Amniotic epithelial cell (primary cell): ENCODE results near the gene PLA2G4E.

Source experiments
- DNase-seq: peaks from one replicate; pipeline ENCODE4 v3.0.0-alpha.2; 2010; ENCODE audit warnings: low read depth

PLA2G4E gene

DNA sequence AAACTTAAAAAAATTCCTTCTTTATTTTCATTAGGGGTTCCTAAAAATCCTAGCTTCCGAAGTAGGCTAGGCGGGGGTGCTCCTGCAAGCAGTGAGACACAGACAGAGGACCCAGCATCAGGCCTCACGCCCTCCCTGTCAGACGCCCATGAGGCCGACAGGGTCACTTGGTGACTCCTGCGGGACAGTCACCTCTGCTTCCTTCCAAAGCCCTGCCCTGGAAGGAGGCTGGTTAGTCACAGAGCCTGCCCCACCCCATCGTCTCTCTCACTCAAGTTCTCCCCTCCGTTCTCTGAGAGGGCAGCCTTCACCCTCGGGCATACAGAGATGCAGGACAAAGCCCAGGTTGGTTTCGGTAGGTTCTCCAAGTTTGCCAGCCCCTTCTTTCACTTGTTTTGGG lies 87.1 kb downstream of the PLA2G4E start:
- DNase-seq: no peak

DNA sequence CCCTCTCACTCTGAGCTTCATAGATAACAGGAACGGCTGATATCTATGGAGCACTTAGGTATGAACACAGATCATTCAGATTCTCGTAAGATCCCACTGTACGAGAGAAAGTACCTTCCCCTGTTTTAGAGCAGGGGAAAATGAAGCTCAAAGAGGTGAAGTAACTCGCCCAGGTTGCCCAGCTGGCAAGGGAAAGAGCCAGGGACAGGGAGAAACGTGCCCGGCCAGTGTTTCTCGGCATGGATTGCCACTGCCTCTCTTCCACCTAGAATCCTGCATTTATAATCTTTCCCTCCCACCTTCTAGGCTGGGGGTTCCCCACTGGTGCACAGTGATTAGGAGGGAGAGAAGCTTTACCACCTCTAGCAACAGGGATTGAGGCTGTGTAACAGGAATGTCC lies 87.5 kb downstream of the PLA2G4E start:
- no peak for DNase-seq

DNA sequence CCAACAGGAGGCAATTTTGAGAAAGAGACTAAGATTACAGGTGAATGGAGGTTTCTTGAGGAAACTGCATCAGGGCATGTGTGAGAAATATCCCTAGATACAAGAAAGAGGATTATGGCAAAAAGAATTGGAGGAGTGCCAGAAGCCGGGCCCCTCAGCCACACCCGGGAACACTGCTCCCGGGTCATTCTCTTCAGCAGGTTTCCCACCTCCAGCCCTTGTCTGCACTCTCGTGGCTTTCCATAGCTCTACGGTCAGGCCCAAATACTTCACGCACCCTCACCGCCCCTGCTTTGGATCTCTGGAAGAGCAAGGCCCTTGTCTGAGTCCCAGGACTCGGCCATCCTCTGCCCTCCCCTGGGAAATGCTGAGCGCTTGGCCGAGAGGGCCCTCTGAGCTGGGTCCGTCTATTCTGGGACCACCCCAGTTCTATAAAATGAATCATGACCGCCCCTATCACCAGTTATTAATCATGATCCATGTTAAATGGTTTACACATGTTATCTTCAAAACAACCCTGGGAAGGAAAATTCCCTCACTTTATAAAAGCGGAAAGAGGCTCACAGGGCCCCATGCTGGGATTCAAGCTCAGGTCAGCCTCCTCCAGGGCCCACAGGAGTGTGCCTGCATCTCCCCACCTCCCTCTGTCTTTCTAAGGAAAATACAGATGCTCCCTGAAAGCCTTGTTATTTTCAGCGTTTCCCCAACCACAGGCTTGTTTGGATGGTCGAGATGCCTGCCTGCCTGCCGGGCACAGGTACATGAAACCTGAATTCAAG lies 88.1 kb downstream of the PLA2G4E start:
- DNase-seq: no peak

DNA sequence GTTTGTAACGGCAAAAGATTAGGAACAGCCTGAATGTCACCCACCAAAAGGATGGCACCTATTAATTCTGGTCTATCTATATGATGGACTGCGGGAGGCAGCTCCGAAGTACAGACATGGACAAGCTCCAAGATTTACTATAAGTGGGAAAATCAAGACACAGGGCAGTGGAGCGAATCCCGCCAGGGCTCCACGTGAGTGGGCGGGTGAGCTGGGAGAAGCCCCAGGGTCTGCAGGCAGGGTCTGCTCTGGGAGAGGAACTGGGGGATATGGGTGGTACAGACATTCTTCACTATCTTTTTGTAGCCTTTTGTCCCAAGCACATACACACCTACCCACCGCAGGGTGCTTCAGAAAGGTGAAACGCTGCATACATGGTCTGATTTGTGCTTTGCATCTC lies 88.7 kb downstream of the PLA2G4E start:
- DNase-seq: no peak
